C1 segment of cervical spinal cord (tissue), 14 donors: Measurements from ENCODE around the gene CUL9.

Source experiments
- DNase-seq, 14 donors: peaks; one replicate each; lab custom pipeline; 2025; lab: John Stamatoyannopoulos, UW

CUL9 gene

DNA sequence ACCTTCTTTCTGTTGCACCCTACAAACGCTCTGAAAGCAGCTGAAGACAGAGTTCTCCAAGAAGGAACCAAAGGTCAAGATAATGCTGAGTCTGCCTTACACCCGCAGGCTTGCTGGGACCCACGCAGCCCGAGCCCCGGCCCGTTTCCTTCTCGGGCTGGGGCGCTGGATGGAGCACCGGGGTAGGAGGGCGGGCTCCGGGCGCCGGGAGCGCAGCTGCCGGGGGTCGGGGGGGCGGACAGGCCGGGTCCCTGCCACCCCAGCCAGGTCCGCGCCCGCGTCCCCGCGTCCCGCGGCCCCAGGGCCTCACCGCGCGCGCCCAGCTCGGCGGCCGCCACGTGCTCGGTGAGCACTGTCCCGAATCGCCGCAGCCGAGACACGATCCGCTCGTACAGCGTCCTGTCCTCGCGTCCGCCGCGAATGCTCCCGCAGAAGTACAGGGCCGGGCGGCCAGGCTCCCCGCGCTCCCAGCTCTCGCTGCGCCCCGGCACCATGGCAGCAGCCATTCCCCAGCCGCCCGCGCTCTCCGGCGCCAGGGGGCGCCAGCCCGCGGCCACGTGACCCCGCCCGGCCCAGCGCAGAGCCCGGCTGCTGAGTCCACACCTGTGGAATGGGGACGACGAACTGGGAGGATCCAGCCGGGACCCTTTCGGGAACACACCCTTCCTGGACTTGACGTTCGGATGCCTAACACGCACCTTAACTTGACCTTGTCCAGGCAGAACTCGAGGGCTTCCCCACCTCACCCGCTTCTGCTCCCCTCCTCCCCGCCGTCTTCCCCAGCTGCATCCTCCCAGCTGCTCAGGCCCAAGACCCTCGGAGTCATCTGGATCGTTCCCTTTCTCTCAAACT, 47.2 kb downstream of the CUL9 start, which contains the start of gene DNPH1:
TSS of gene DNPH1 (minus strand) at position 531 of the 852 bp plus-strand sequence. CDS start at position 506, 25 bp downstream.
- peak in 13 of 14 donors; percentile 35 to 85 (median 65) for DNase-seq

DNA sequence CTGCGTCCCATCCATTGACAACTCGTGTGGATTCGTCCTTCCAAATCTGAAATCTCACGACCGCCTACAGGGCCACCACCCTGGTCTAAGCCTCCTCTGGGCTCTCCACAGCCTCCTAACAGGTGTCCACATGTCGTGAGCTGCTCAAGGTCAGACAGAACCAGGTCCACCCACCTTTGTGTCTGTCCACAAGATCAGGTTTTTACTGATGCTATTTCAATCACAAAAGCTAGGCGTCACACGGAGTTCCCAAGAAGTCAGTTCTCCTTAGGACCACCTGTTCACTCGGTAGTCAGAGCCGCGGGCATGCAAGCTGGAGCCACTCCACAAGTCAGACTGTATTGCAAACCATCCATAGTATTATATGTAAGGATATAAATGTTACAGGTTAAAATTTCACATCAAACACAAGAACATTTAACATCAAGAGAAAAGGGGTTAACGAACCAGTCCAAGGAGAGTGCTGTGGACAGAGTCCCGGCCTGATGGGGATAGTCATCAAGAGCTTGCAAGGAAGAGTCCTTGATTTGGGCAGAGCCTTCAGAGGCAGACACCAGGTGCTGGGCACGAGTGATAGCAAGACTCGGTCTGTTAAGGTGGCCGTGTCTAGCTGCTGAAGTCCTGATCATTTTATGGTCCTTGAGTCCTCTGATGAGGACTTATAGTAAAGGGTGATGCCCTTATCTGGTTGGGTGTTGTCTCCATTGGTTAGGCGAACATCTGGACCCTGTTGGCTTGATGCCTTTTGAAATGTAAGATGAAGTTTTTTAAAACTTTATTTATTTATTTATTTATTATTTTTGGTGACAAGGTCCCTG, 48.0 kb downstream of the CUL9 start:
- DNase-seq, result no peak

DNA sequence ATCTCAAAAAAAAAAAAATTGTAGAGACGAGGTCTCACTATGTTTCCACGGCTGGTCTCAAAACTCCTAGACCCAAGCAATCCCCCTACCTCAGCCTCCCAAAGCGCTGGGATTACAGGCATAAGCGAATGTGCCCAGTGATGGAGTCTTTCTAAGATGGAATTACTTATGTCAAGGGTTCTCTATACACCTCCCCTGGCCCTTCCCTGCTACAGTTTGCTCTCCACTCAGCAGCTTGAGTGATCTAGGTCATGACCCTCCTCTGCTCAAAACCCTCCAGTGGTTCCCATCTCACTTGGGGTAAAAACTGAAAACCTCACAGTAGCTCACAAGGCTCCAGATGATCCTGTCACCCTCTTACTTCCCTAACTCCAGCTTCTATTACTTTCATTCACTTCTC, 49.1 kb downstream of the CUL9 start:
- no peak for DNase-seq

GRCh38 chr6:43231735-43232450, 49.9 kb downstream of the CUL9 start:
- no peak for DNase-seq

- no peak for DNase-seq
Observed at GRCh38 chr6:43235841-43236240, 53.8 kb downstream of the CUL9 start.

- DNase-seq, result no peak
Observed at GRCh38 chr6:43239054-43239453, 57.1 kb downstream of the CUL9 start.

DNA sequence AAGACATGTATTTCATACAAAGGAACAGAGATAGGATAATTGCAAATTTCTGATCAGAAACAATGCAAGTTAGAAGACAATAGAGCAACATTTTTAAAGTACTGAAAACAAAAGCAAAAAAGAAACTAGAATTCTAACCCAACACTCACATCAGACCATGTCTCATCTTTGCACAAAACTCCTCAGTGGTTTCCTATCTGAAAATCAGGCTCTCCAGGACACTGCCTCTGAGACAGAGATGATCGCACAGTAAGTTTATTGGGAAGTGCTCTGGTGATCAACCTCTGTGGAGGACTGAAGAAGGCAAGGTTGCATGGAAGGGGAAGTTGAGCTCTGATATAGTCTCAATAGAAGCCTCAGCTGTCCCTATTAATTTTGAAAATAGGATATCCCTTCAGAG, 59.0 kb downstream of the CUL9 start:
- no peak for DNase-seq

GRCh38 chr6:43241446-43241845, 59.5 kb downstream of the CUL9 start:
- DNase-seq, result no peak

DNA sequence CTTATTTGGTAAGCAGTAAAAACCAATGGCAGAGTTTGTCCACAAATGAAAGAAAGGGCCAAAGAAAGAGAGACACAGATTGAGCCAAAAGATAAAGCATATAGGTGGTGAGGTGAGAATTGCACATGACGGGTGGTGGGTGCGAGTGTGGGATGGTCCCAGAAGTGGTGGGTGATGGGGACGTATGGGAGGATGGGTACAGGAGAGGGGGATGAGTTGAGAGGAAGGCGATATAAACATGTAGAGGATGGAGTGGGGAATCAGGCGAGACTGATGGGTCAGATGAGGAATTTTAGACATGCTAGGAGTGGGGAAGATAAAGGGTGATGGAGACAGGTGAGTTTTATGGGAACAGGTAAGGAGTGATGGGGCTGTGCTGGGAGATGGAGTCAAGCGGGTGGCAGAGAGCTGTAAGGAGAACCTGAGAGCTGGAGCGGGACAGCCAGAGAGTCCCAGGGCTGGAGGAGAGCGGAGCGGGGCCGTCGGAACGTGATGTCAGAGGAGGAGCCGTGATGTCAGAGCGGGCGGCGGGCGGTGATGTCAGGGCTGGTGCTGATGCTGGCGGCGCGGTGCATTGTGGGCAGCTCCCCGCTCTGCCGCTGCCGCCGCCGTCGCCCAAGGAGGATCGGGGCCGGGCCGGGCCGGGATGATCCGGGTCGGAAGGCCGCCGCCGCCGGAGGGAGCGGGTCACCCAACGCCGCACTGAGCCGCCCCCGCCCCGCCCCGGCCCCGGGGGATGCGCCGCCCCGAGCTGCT, 61.1 kb downstream of the CUL9 start, which contains the start of gene TTBK1:
TSS of gene TTBK1 (plus strand) at position 574 of the 756 bp plus-strand sequence. CDS start 3,180 bp downstream, outside the sequence.
- peak in 7 of 14 donors; percentile 13 to 49 (median 25) for DNase-seq

DNA sequence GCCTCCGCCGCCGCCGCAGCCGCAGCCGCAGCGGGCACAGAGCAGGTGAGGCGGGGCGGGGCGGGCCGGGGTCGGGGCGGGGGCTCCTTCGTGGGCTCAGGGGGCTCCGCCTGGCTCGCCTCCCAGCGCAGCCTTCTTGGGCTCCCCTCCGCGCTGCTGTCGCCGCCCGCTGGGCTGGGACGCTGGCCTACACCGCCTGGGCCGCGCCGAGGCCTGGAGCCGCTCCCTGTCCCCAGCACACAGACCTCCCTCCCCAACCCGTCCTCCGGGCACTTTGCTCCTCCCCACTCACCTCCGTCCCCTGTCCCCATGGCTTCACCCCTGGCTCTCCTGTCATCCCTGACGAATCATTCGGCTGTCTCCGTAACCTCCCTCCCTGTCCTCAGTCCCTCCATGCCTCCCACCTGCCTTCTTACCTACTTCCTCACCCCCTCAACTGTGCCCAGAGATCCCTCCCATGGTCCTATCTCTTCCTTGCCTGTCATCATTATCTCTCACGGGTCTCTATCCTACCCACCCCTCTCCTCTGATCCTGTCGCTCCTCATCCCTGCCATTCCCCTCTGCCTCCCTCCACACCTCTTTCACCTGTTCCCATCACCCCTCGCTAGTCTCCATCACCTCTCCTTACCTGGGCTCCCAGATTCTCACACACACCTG, 61.8 kb downstream of the CUL9 start:
- peak in 1 of 14 donors; percentile 20 for DNase-seq

- peak in 10 of 14 donors; percentile 77 to 92 (median 86) for DNase-seq
Observed at GRCh38 chr6:43246301-43247113, 64.5 kb downstream of the CUL9 start.

- DNase-seq, result peak in 12 of 14 donors; percentile 77 to 92 (median 86)
Observed at GRCh38 chr6:43247114-43247999, 65.4 kb downstream of the CUL9 start.

DNA sequence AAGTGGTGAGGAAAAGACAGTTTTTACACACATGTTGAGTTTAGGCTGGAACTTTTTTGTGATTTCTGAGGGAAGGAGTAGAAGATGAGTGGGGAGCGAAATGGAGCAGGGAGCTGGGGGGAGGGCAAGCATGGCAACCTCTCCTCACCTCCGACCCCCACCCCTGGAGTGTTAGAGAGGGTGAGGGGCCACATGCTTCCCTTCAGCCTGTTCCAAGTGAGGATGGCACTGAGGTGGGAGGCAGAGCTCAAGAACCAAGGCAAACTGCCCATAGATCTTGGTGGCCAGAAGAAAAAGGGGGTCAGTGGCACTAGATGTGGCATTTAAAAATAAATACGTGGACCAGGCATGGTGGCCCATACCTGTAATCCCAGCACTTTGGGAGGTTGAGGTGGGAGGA, 66.1 kb downstream of the CUL9 start:
- DNase-seq, result no peak

- no peak for DNase-seq
Observed at GRCh38 chr6:43248791-43249190, 66.8 kb downstream of the CUL9 start.

- DNase-seq, result no peak
Observed at GRCh38 chr6:43250992-43251373, 69.0 kb downstream of the CUL9 start.

DNA sequence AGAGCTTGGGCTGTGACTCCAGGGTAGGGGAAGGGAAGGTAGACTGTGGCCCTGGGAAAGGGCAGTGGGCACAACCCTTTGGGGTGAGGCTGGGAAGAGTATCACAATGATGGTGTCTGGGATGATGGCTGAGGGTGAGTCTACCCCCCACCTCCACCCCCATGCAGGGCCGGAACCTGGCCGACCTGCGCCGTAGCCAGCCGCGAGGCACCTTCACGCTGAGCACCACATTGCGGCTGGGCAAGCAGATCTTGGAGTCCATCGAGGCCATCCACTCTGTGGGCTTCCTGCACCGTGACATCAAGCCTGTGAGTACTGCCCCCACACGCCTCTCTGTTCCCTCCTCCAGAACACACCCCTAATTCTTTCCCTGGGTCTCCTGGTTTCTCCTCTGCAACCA, 71.4 kb downstream of the CUL9 start:
- DNase-seq, result no peak

DNA sequence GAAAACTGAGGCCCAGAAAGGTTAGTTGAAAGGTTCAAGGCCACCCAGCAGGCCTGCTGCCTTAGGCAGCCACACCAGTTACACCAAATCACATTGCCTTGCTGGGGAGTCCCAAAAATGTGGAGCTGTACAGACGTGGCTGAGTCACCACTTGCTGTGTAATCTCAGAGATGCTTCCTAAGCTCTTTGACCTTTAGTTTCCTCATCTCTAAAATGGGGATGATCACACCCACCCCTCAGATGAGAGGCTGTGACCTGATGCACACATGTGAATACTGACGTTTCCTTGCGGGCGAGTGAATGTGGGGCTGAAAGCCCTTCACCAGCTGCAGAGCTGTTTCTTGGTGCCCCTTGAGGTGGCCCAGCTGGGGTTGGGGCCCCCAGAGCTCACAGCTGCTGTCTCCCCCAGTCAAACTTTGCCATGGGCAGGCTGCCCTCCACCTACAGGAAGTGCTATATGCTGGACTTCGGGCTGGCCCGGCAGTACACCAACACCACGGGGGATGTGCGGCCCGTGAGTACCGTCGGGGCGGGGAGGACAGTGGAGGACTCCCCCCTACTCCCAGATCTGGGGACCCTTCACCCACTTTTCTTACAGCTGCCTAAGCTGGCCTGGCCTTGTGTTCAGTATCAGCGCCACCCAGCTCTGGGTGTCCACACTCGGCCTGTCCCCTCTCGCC, 72.3 kb downstream of the CUL9 start:
- DNase-seq, result no peak

DNA sequence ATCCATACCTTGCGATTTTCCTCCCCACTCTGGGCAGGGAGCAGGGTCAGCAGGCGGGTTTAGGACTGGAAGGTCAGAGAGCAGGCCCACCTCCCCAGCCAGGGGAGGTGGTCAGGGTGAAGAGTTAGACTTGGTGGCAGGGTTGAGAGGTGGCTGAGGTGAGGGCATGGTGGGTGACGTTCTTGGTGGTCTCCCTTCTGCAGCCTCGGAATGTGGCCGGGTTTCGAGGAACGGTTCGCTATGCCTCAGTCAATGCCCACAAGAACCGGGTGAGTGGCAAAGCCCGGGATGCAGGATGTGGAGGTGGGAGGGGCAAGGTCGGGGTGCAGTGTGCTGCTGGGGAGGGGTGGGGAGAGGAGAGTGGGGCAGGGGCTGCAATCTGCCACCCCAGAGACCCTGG, 72.8 kb downstream of the CUL9 start:
- no peak for DNase-seq
